Kidney tubule cell (primary cell): ENCODE measurements around the gene XRN1.
"Not testable (repeated sequence)": the region's sequence is repeated elsewhere in the genome, so short reads cannot be mapped to it uniquely, and the experiment has no call there.

Experiments used
- DNase-seq: peaks from one replicate; pipeline ENCODE4 v3.0.0-alpha.2; 2018; ENCODE audit warnings: low spot score

Gene XRN1

DNA sequence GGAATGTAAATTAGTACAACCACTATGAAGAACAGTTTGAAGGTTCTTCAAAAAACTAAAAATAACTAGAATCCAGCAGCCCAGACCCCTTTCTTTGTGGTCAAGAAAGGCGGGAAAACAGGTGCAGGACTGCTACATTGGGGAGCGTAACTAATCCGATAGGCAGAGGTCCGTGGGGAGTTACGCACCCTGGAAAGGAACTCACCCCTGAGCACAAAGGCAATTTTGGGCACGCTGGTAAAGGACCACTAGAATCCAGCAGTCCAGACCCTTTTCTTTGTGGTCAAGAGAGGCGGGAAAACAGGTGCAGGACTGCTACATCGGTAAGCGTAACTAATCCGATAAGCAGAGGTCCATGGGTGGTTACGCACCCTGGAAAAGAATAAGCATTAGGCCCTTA is 9.7 kb downstream of the XRN1 start:
- DNase-seq = not testable (repeated sequence)

DNA sequence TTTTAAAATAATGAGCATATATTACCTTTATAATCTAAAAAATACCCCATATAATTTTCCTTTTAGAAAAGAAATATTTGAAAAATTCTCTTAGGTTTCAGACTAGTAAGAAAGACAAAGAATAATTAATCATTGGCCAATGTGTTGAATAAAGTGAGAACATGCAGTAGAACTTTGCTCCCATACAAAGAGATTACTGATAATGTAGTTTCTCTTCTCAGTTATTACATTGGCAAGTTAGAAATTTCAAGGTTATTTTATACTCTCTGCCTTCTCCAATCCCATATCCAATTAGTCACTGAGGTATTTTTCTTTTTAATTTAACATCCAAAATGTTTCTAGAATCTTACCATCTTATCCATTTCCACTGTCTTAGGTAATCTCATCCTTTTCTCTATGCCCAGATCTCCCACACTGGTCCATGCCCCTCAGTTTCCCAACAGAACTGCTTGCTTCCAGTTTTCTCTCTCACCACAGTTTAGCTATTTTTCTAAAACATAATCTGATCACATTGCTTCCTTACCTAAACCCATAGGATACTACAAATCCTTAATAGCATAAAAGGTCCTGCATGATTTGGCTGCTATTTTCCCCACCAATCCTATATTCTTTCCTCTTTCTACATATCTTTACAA is 10.8 kb downstream of the XRN1 start:
- no peak for DNase-seq

DNA sequence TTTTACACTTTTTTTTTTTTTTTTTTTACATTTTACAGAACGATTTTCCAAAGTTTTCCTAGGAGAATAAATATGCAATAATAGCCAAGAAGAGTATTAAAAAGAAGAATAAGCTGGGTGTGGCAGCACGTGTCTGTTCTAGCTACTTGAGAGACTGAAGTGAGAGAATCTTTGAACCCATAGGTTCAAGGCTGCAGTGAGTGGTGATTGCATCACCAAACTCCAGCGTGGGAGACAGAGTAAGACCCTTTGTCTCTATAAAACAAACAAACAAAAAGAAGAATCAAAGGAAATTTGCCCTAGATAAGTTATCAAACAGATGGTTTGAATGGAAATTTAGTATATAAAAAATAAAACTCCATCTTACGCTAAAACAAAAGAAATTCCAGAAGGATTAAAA is 13.3 kb downstream of the XRN1 start:
- no peak for DNase-seq

DNA sequence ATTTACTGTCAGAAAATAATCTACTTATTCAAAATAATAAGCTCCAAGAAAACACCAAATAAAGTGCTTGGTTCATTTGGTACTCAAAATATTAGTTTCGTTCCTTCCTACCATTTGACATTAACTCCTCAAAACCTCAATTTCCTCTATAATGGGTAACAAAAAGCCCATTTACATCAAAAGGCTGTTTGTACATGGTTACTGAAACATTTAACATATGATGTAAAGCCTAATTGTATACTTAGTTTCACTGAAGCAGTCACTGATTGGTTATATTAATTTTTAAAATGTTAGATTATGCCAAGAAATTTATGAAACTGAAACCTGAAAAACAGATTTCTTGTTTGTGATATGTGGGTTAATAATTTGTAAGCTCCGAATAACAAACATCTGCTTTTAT is 14.7 kb downstream of the XRN1 start:
- no peak for DNase-seq

DNA sequence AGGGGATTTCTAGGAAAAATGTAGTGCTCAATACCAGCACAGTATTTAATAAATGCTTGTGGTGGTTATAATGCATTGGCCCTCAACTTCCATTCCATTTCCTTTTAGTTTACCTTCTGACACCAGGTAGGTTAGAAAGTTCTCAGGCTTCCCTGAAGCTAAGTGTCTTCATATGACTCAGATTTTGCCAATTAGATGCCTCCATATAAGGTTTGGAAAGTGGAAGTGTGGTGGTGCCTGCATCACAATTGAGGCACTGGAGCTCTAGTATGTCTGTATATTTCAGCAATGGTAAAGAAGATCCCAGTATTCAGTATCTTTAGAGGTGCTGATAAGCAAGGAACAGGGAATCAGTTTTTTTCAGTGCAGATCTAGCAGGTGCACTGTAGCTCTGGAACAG is 18.3 kb downstream of the XRN1 start:
- no peak for DNase-seq

DNA sequence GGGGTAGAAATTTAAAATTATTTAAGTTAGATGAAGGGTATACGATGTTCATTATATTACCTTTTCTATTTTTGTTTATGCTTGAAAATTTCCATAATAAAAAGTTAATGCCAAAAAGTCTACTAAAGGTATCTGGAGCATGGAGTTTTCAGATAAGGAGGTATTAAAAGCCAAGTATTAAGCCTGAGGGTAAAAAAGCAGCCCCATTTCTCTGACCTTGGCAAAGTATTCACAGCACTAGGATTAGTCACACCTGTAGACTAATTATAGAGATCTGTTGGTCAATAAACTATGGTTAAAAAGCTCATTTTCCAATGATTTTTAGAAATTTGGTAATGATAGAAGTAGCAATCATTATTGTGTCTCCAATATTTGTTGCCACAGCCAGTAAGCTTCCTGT is 23.1 kb downstream of the XRN1 start:
- no peak for DNase-seq

DNA sequence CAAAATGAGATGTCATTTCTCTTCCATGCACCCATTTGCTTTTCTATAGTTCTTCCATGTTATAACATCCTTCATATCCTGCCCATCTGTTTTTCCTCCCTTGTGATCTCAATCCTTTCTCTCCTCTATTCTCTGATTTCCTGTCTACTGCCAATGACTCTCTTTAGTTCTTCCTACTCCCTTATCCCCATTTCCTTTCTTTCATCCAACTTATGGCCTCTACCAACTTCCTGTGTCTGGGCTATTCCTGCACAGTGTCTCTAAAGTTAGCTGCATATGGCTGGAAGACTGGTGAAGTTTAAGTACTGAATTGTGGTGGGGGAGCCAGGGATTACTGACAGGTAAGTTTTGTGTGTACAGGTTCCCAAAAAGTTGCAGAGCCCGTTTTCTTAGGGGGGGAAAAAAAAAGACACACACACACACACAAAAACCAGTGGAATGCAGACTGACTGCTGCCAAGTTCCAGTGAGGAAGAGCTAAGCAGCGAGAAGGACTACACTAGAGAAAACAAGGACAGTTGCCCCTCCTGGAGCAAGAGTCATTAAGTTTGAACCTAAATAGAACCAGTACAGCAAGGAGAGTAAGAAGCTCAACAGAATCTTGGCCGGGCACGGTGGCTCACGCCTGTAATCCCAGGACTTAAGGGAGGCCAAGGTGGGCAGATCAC is 28.8 kb downstream of the XRN1 start:
- no peak for DNase-seq

DNA sequence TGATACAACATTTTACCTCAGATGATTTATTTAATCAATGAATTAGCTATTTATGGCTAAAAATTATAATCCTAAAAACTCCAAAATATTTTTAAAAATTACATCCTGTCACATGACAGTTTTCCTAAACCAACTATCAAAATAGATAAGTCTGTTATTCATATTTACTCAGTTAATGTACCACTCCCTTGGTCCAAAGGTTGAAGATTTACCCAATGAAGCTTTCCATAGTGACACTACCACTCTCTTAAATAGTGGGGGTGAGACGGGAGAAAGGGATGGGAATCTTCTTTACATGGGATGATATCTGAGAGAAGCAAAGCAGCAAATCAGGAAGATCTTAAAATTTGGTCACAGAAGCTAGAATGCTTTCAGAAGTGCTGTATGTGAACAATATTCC is 30.5 kb downstream of the XRN1 start:
- DNase-seq = no peak

DNA sequence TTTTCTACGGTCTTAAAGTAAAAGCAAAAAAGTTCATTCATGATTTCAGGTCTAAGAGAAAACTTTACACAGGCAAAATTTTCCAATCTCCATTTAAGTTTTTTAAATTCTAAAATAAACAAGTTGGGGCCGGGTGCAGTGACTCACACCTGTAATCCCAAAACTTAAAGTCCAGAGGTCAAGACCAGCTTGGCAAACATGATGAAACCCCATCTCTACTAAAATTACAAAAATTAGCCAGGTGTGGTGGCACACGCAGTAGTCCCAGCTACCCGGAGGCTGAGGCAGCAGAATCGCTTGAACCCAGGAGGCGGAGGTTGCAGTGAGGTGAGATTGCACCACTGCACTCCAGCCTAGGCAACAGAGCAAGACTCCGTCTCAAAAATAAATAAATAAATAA is 47.3 kb downstream of the XRN1 start:
- not testable (repeated sequence) for DNase-seq

DNA sequence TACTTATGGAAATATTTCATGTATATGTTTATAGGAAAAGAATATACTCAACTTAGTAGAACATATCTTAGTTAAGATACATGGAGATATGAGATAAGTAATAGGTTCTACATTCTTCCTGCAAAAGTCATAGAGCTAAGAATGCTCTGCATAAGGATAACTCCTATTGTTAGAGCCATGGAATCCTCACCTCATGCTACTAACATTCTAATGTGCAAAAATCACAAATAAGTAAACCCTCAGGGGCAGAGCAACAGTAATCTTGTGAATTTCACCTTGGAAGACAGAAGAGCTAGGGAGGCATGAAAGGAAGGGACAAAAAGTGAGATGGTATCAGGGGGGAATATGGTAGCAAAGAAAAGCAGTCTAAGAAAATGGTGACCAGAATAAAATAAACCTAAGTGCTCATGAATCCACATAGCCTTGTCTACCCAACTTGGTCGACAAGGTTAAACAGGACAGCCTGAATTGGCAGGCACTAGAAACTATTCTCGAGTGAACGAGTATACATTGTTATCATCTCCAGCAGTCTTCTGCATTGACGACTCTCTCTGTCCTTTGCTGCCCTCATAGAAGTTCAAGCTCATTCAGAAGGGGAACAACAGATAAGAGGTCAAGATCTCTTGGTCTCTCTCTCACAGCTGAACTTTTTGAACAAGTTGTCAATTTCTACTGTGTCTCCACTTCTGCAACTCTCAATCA is 52.8 kb downstream of the XRN1 start:
- DNase-seq = no peak

DNA sequence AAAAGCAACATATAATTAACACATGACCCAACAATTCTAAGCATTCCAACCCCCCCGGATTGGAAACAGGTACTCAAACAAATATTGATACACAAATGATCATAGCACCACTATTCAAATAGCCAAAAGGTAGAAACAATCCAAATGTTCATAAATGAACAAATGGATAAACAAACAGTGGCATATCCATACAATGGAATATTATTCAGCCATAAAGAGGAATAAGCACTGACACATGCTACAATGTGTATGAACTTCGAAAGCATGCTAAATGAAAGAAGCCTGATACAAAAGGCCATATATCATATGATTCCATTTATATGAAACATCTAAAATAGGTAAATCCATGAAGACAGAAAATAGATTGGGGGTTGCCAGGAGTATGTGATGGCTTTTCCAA is 62.8 kb downstream of the XRN1 start:
- no peak for DNase-seq

DNA sequence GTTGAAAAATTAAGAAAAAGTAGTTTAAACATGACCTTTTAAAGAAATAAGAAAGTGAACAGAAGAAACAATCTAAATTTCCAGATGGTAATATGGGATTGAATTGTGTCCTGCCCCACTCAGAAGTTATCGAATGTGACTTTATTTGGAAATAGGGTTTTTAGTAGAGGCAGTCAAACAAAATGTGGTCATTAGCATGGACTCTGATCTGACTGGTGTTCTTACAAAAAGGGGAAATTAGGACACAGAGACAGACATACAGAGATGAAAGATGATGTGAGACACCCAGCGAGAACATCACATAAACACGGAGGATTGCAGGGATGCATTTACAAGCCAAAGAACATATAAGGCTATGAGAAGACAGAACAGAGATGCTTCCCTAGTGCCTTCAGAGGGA is 73.2 kb downstream of the XRN1 start:
- DNase-seq = no peak

DNA sequence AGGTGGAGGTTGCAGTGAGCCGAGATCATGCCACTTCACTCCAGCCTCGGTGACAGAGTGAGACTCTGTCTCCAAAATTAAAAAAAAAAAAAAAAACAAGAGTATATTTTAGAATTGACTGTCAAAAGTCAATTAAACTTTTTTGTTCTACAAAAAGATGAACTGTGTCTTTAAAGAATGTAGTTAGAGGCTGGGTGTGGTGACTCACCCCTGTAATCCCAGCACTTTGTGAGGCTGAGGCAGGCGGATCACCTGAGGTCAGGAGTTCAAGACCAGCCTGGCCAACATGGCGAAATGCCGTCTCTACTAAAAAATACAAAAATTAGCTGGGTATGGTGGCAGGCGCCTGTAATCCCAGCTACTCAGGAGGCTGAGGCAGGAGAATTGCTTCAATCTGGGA is 78.3 kb downstream of the XRN1 start:
- DNase-seq = not testable (repeated sequence)

DNA sequence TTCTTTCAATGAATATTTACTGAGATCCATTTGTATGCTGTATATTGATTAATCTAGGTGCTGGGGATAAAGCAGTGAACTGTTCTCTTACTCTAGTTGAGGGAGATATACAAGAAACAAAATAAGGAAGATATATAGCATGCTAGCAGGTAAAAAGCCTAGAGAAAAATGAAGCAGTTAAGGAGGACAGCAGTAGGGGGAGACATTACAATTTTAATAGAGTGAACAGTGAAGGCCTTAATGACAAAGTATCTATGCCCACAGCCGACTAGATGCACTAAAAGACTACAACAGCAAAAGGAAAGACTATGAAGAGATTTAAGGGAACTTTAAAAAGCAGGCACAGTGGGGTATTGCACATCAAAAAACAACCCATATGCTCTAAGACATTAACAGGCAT is 81.4 kb downstream of the XRN1 start:
- DNase-seq = no peak

DNA sequence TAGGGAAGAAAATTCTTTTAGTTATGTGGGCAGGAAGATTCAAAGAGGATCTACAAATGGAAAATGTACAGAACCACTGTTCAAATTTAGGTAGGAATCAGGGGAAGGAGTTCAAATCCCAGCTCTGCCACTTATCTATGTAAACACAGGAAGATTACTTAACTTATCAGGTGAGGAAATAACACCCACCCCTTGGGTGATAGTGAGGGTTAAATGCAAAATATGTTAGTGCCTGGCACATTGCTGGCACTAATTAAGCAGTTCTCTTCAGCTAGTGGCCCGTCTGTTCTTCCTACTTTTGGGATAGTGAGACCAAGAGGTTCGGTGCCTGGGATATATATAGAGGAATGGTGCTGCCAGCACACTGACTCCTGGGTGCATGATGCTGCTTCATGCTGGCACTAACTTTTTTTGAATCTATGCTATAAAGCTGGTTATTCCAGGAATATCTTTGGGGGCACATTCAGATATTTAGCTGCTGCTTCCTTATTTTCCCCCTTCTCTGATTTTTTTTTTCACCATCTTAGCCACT is 83.8 kb downstream of the XRN1 start:
- no peak for DNase-seq

DNA sequence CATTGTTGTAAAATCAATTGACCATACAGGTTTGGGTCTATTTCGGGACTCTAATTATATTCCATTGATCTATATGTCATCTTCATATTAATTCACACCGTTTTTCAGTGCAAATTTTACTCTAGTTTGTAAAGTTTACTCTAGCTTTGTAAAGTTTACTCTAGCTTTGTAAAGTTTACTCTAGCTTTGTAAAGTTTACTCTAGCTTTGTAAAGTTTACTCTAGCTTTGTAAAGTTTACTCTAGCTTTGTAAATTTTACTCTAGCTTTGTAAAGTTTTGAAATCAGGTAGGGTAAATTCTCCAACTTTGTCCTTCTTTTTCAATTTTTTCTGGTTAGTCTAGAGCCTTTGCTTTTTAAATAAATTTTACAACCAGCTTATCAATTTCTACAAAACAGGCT is 84.4 kb downstream of the XRN1 start:
- DNase-seq = not testable (repeated sequence)

DNA sequence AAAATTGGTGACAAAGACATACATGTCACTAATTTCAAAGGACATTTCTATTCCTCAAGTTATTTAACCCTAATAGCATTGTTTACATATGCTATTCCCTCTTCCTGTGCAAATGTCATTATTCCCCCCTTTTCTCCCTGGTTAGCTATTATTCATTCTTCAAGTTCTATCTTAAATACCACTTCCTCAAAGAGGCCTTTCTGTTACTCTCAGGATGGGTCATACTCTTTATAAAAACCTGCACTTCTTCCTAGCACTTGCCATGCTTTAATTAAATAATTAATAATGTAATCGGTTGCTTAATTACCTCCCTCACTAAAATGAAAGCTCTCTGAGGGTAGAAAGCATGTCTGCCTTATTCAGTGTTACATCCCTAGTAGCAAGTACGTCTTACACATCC is 88.5 kb downstream of the XRN1 start:
- no peak for DNase-seq

DNA sequence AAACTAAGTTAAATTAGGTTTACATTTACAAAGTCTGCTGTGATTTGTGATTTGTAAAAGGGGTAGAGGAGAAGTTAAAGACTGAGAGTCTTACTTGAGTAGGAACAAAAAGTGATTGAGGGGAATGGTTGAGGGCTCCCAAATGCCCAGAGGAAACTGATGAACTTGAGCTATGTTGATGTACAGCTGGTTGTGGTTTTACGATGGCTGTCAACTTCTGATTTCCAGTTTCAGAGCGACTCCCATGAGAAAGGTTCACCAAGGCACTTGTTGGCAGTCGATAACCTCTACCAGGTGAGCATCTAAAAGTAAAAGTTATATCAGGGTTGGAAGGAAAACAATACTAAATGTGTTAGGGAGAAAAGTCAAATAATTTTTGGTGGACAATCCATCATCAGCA is 91.0 kb downstream of the XRN1 start:
- no peak for DNase-seq

DNA sequence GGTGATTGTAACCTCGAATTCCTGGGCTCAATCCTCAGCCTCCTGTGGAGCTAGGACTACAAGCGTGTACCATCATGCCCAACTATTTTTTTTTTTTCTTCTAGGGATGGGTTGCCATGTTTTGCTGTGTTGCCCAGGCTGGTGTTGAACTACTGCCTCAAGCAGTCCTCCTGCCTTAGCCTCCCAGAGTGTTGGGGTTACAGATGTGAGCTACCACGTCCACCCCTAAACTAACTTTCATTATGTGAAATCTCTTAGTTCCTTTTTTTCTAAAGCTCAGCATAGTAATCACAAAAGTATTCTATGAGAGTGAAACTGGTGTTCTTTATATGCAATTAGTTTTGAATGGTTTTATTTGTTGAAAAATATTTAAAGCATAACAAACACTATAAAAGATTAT is 92.1 kb downstream of the XRN1 start:
- DNase-seq = no peak

DNA sequence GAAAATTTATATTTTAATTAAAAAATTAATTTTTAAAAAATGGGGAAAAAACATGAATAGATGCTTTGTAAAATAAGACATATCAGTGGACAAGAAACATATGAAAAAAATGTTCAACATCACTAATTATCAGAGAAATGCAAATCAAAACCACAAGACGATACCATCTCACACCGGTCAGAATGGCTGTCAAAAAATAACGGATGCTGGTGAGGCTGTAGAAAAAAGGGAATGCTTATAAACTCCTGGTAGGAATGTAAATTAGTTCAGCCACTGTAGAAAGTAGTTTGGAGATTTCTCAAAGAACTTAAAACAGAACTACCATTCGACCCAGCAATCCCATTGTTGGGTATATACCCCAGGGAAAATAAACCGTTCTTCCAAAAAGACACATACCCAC is 93.8 kb downstream of the XRN1 start:
- no peak for DNase-seq

DNA sequence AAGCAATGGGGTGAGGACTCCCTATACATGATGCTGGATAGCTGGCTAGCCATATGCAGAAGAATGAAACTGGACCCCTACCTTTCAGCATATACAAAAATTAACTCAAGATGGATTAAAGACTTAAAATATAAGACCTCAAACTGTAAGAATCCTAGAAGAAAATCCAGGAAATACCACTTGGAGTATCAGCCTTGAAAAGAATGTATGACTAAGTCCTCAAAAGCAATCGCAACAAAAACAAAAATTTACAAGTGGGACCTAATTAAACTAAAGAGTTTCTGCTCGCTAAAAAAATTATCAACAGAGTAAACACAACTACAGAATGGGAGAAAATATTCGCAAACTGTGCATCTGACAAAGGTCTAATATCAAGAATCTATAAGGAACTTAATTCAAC is 94.3 kb downstream of the XRN1 start:
- no peak for DNase-seq

DNA sequence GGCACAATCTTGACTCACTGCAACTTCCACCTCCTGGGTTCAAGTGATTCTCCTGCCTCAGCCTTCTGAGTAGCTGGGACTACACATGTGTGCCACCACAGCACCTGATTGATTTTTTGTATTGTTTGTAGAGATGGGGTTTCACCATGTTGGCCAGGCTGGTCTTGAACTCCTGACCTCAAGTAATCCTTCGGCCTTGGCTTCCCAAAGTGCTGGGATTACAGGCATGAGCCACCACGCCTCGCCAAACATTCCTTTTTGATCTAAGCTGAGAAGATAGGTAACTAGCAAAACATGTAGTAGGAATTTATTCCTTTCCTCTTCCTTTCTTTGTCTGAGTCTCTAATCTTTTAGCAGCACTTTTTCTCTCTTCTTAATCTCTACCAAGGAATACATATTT is 95.1 kb downstream of the XRN1 start:
- not testable (repeated sequence) for DNase-seq

DNA sequence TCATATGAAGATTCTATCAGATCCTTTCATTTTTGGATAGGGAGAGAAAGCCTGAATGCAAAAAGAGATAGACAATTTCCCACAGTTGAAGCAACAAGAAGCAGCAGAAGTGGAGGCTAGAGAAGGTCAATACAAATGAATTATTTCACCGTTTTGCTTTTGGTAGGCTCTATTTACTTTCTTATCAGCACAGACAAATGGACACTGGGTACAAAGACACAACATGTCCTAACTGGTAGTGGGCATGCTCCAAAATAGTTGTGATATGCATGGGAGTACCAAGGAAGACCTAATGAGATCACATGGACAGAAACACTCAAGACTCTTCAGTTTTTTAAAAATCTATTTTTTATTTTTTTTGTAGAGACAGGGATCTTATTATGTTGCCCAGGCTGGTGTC is 99.4 kb downstream of the XRN1 start:
- no peak for DNase-seq
